Urothelium cell line (cell line): ENCODE data around the gene IL5RA.
A peak's percentile ranks its signal among the peaks of the same experiment; 100 is the strongest.

Source experiments
- DNase-seq: peaks from one replicate; pipeline ENCODE4 v3.0.0; 2011; ENCODE audit warnings: low spot score, mixed read lengths
- FAIRE-seq: peaks from 2 replicates; lab custom pipeline; 2011; peaks lifted over from hg19 to GRCh38; lab: Jason Lieb, UNC

Gene IL5RA

DNA sequence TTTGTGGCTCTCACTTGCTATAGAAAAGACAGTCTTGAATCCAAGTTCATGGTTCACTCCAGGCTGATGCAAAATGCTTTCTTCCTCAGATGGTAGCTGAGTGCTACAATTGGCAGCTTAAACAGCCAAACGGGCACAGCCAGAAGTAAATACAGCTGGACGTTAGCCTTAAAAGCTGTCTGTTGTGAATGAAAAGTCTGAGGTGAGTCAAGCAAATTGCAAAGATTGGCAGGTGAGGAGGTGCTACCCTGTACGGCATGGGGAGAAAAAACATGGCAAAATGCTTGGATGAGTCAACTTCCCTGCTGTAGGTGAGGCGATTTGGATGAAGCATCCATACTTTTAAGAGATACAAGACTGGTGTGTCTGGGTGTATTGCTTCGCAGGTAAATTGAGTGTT lies 40.5 kb downstream of the IL5RA start:
- no peak for FAIRE-seq
- no peak for DNase-seq

DNA sequence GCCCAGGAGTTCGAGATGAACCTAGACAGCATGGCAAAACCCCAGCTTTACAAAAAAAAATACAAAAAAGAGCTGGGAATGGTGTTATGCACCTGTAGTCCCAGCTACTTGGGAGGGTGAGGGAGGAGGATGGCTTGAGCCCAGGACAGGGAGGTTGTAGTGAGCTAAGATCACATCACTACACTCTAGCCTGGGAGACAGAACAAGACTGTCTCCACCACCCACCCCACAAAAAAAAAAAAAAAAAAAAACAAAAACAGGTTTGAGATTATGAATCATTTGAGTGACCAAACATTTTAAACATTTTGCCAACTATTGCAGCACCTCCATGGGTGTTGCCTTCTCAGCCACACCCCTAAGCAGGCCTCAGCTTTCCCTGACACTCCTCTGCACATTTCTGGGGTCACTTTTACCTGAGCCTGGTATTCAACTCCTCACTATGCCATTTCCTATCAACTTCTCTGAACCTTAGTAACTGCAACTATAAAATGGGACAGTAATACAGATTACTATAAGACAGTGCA lies 41.8 kb downstream of the IL5RA start:
- no peak for FAIRE-seq
- no peak for DNase-seq

DNA sequence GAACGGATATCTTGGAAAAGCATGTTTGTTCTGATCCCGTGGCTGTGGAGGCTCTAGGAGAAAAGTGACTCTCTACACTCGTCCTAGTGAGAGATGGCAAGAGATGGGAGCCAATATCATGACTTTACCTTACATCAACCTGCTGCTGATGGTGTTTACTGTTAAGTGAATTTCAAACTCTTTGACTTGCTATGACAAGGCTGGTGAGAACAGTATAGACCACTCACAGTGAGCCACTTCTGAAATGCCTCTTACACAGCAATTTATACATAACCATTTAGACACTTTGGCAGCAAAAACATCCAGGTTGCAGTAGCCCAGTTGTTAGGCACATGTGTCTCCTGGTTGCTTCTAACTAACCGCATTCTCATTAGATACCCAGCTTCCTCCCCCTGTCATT lies 43.3 kb downstream of the IL5RA start:
- DNase-seq: no peak
- FAIRE-seq: no peak

DNA sequence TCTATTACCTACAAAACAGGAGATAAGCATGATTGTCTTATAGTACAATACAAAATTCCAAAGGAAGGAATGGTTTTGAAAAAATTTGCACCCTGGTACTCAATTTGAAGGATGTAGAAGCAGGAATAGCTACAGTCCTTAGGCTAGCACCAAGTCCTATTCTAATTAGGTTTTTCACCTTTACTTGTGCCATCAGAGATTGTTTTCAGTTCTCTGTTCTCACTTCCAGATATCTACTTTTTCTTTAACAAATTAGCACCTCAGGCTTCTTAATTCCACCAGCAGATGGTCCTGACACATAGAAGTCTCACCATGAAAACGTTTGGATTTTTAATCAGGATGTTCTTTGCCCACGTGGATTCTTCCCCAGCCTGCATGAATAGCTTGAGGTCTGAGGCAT lies 43.8 kb downstream of the IL5RA start:
- no peak for FAIRE-seq
- no peak for DNase-seq

DNA sequence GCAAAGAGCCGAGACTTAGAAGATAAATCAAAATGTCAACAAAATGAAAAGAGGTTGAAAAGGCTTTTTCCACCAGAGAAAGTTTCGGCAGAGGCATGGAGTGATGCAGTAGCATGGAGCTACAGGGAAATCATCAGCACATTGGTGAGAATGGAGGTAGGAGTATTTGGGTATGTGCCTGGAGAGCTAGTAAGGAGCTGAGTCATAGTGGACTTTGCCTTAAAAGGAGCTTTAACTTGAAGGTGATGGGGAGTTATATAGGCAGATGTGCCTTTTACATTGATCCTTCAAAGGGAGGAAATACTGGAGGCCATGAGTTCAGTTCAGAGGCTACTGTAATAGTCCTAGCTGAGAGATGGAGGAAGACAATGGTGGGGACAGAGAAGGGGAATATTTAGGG lies 44.3 kb downstream of the IL5RA start:
- DNase-seq: peak; percentile 11
- no peak for FAIRE-seq

DNA sequence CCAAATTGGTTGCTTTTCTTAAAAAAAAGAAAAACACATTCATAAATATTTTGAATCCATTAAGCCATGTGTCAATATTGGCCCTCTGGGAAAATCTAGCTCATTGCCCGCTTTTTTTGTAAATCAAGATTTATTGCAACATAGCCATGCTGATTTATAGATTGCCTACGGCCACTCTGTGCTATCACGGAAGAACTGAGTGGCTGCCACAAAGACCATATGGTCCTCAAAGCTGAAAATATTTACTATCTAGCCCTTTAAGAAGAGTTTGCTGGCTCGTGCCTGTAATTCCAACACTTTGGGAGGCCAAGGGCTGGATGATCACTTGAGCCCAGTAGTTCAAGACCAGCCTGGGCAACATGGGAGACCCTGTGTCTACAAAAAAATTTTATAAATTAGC lies 45.9 kb downstream of the IL5RA start:
- DNase-seq (no peak), FAIRE-seq (no peak)

DNA sequence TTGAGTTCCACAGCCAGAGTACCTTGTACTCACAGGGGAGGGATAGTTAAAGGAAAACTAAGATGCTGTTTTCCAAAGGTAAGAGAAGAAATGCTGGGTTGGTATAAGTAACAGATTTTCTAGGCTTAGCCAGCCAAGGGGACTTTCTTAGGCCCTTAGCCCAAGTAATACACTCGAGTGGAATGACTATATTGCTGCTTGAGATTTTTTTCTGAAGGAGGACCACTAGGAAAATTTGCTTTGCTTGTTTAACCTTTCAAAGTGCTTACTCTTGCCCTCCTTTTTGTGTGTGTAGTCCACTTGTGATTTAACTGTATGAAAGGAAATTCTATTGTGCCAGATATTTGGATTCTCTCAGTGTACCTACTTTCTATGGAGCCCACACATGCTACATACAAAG lies 50.5 kb downstream of the IL5RA start:
- FAIRE-seq: no peak

DNA sequence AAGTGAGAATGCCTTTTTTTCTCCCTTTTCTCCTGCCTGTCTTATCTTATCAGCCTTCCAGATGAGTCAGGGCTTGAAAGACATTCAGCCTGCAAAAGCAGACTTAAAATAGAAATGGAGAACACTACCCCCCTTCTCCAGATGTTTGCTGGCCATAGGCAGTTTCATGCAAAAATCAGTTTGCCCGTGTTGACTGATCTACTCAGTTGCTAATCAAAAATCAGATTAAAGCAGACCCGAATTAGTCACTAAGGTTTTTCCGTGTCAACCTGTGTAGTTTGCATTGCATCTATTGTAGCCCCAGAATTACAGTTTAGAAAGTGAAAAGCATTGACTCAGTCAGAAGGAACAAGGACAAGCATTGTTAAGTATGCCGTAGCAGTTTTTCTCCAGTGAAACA lies 56.2 kb downstream of the IL5RA start:
- DNase-seq (peak; percentile 16), FAIRE-seq (no peak)

More for the DNA sequence above, 50.5 kb downstream of the IL5RA start:
- DNase-seq: no peak

DNA sequence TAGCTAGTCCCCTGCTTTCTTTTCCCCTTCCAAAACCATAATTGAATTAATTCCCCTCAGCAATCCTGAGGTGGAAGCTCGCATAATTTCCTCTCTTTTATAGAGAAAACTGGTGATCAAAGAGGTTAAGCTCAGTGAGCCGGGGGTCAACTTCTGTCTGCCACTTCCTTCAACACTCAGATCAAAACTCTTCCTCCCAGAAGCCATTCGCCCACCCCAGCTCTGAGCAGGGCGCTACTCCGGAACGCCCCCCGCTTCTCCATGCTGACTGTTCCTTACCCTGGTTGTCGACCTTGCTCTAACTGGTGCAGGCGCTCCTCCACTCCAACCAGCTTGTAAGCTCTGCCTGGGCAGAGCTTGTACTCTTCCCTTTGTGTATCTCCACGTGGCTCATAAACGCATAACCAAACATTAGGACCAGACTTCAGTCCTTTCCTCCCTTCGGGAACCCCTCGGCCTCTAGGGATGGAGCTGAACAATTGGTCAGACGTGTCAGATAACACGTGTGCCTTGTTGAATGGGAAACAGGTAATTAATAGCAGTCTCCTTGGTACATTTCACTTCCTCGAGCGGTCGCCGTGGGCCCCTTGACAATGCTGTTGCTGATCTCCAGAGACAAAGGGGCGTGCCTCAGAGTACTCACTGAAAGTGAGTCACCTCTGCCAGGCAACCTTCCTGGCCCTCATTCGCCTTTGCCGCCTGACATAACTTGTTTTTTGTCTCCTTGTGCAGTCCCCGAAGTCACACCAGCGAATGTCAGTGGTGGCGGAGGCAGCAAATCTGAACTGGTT lies 71.8 kb downstream of the IL5RA start:
- DNase-seq: peak; percentile 75

DNA sequence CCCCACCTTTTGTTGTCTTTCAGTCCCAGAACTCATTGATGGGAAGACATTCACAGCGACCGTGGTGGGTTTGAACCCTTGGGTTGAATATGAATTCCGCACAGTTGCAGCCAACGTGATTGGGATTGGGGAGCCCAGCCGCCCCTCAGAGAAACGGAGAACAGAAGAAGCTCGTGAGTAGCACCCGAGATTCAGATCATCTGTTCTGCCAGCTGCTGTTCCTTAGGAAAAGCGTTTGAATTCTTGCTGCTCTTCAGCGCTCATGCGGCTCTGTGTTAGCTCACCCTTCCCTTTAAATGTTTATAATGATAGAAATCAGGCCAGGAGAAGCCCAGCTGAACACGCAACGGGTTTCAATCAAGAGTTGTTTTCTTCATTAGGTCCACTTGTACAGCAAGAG lies 73.0 kb downstream of the IL5RA start:
- no peak for DNase-seq
- FAIRE-seq: no peak

More for the DNA sequence above, 71.8 kb downstream of the IL5RA start:
- peak; percentile 5 for FAIRE-seq

DNA sequence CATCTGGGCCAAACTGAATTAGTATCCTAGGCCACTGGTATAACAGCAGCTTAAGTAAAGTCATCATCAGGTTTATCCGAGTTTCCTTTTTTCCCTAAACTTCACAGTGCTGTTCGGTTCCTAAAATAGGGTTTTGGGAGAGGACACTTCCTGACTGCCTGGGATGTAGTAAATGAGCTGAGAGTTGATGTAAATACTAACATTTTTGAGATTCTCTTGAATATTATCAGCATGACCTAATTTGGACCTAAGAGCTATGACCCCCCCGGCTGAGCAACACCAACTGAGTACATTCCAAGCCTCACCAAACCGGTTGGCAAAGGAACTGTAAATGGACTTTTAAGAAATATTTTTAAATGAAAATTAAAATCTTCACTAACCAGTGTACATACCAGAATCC lies 78.8 kb downstream of the IL5RA start:
- no peak for FAIRE-seq

DNA sequence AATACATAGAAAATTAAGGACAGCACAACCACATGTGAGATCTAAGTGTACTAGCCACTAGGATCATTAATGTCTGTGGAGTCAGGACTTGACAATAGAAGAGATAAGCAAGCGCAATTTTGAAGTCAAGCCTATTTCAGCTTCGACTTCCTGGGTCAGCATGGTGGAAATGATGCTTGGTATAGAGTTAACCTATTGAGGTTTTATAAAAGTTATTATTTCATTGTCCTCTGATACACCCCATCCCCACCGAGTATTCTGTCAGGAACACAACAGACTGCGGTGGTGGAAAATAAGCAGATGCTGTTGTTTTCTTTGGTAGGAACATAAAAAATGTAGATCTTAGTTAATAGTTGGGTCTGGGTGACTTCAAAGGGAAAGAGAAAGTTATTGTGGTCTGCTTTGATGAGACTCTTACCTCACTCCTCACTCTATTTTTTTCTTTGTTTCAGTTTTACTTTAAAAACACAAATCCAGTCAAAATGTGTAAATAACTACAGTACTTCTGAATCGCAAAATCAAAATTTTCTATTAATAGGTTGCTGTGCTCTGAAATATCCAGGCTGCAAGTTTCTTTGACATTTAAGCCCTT lies 82.1 kb downstream of the IL5RA start:
- DNase-seq: no peak
- no peak for FAIRE-seq

More for the DNA sequence above, 78.8 kb downstream of the IL5RA start:
- peak; percentile 7 for DNase-seq

DNA sequence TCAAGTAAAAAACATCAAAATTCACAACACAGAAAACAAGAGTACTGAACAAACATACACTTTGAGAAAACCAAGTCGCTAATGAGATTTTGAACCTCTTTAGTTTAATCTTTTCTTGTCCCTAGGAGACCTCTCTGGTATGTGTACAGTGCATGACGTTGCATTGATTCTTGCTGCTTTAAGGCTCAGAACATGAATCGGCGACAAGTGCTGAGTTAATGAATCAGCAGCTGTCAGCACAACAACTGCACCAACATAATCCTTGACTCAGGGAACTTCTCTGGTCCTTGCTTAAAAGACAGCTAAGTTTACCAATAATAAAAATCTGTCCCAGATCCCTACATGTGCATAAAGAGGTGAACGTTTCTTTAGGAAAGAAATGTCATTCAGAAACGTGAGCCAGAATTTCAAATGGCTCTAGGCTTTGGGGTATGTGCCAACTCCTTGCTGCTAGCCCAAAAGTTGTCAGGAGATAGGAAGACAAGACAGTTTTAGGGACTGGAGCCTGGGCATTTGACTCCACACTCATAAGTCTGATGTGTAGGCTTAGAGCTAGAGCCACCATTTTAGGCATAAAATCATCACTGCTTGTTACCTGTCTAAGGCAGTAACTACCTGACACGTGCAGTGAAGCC lies 86.9 kb downstream of the IL5RA start:
- no peak for FAIRE-seq
- no peak for DNase-seq

DNA sequence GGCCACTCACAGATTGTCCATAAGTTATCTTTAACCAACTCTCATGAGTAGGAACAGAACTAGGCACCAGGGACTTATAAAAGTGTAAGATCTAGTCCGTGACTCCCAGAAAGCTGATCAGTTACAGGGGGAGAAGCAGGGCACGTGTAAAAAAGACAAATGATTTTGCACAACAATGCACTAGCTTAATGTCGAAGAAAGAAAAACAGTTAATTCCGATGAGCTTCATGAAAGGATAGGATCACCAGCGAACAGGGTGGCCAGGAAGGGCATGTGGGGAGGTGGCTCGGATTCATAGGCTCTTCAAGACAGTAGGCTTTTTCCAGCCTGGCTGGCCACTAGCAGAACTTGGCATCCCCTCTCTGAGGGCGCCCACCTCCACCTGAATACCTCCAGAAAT lies 90.0 kb downstream of the IL5RA start:
- no peak for DNase-seq
- no peak for FAIRE-seq
